Small intestine (tissue), 7 donors: ENCODE measurements around the gene LRMDA. TPM values are rescaled to one million over a fixed set of nuclear protein-coding genes. Genes with fewer than 3 reads are reported as not detected.
"Not testable (repeated sequence)": the region's sequence is repeated elsewhere in the genome, so short reads cannot be mapped to it uniquely, and the experiment has no call there.

ENCODE experiments used
- DNase-seq, 2 donors: peaks; one replicate each; pipeline versions ENCODE4 v3.0.0 to v3.0.0-alpha.2; 2013
- FAIRE-seq: peaks from 2 replicates; lab custom pipeline; 2012; peaks lifted over from hg19 to GRCh38; lab: Jason Lieb, UNC
- H3K27ac ChIP-seq, 3 donors: one replicate each; pipeline ENCODE4 v1.5.1; 2013; ENCODE audit warnings: low read length in 2 of 3, mild to moderate bottlenecking in 2 of 3, control low read depth in 1 of 3, inconsistent platforms in 1 of 3, low read depth in 1 of 3, moderate library complexity in 1 of 3
- H3K27me3 ChIP-seq, 3 donors: one replicate each; pipeline ENCODE4 v1.6.1; 2013; ENCODE audit warnings: low read length in 3 of 3, inconsistent platforms in 1 of 3; ENCODE audit not compliant: control insufficient read depth in 3 of 3, insufficient read depth in 3 of 3
- H3K36me3 ChIP-seq, 3 donors: one replicate each; pipeline ENCODE4 v1.6.1; 2013; ENCODE audit warnings: low read length in 3 of 3, inconsistent platforms in 1 of 3, low read depth in 1 of 3, mild to moderate bottlenecking in 1 of 3, moderate library complexity in 1 of 3; ENCODE audit not compliant: control insufficient read depth in 3 of 3, insufficient read depth in 2 of 3
- H3K4me1 ChIP-seq, 3 donors: one replicate each; pipeline ENCODE4 v1.6.1; 2013; ENCODE audit warnings: low read length in 2 of 3, inconsistent platforms in 1 of 3, low read depth in 1 of 3, mild to moderate bottlenecking in 1 of 3, moderate library complexity in 1 of 3; ENCODE audit not compliant: control insufficient read depth in 3 of 3, insufficient read depth in 2 of 3
- H3K4me3 ChIP-seq, 3 donors: one replicate each; pipeline ENCODE4 v1.5.1; 2013; ENCODE audit warnings: low read length in 3 of 3, control low read depth in 1 of 3, inconsistent platforms in 1 of 3, low read depth in 1 of 3, mild to moderate bottlenecking in 1 of 3, moderate library complexity in 1 of 3
- H3K9me3 ChIP-seq, 2 donors: one replicate each; pipeline ENCODE4 v1.6.1; 2013; ENCODE audit warnings: low read depth in 1 of 2, low read length in 1 of 2; ENCODE audit not compliant: control insufficient read depth in 2 of 2, insufficient read depth in 1 of 2
- WGBS, 3 donors: extraction: QIAGEN DNeasy Blood & Tissue Kit; methylation state at CpG; one replicate each; pipeline ENCODE4 v1.1.7; 2013; 5-methylcytosine and 5-hydroxymethylcytosine counted together
- polyA plus RNA-seq, 4 donors: library from polyadenylated mRNA; stranded (reverse) in 3 of 4; unstranded in 1 of 4; fragments of 200-250 nt in 3 of 4; fragments of 120-200 nt in 1 of 4; gene quantifications; one replicate each; pipeline versions ENCODE4 v1.2.1 to v1.2.3, GENCODE V29; 2013
- donor health status: healthy with polysubstance abuse.
- donor health status: control.
- donor health status: control.
- donor health status: Bipolar disorder and iron deficiency.
- donor health status: healthy.

Gene LRMDA
- polyA plus RNA-seq, 4 donors, result 5.6 to 16.2 (median 6.0) TPM; not detected in 1

GRCh38 chr10:76051007-76051936 lies 619.8 kb downstream of the LRMDA start:
- WGBS, 3 donors, result 14 to 53% (median 31%) methylated on average over 12 of the region's 12 CpGs
- H3K4me1 ChIP-seq, result peaks cover 0 to 6% (median 5%) of the 10 kb centered on the region in 3 donors
- no peaks in the 10 kb centered on the region for H3K36me3 ChIP-seq
- no peak overlapping the region for H3K4me3 ChIP-seq
- peak overlapping the region in 1 of 3 donors; percentile 38 for H3K27ac ChIP-seq
- no peaks in the 10 kb centered on the region for H3K27me3 ChIP-seq
- FAIRE-seq, result no peak
- H3K9me3 ChIP-seq, result peaks cover 0 to 13% of the 10 kb centered on the region in 2 donors
- DNase-seq, result peak; percentile 57 to 65

GRCh38 chr10:76052682-76053503 lies 621.5 kb downstream of the LRMDA start:
- Histone ChIP-seq H3K27ac (no peak overlapping the region), H3K9me3 (peaks cover 0 to 22% of the 10 kb centered on the region in 2 donors), H3K36me3 (no peaks in the 10 kb centered on the region), H3K27me3 (no peaks in the 10 kb centered on the region), H3K4me3 (no peak overlapping the region), H3K4me1 (peaks cover 0 to 6% (median 5%) of the 10 kb centered on the region in 3 donors)
- FAIRE-seq (no peak), DNase-seq (no peak)
- 36 to 63% (median 56%) methylated on average over 9 of the region's 9 CpGs for WGBS, 3 donors

- Histone ChIP-seq H3K4me1 (peaks cover 0 to 6% (median 2%) of the 10 kb centered on the region in 3 donors), H3K36me3 (no peaks in the 10 kb centered on the region), H3K9me3 (peaks cover 0 to 22% of the 10 kb centered on the region in 2 donors), H3K4me3 (no peak overlapping the region), H3K27ac (no peak overlapping the region), H3K27me3 (no peaks in the 10 kb centered on the region)
- DNase-seq (no peak), FAIRE-seq (no peak)
- WGBS, 3 donors, result 81 to 90% (median 88%) methylated on average over 3 of the region's 3 CpGs
These were observed 624.0 kb downstream of the LRMDA start for GRCh38 chr10:76055466-76055865.

- H3K4me1 ChIP-seq, result peaks cover 0 to 3% (median 0%) of the 10 kb centered on the region in 3 donors
- H3K27ac ChIP-seq, result no peak overlapping the region
- WGBS, 3 donors, result 81 to 100% (median 90%) methylated on average over 1 of the region's 1 CpG
These were observed 624.5 kb downstream of the LRMDA start for GRCh38 chr10:76055963-76056362.

GRCh38 chr10:76060993-76061392 lies 629.6 kb downstream of the LRMDA start:
- H3K36me3 ChIP-seq, FAIRE-seq, H3K27ac ChIP-seq, H3K27me3 ChIP-seq, H3K4me3 ChIP-seq, H3K4me1 ChIP-seq, DNase-seq: not testable (repeated sequence)
- 91 to 96% (median 92%) methylated on average over 2 of the region's 2 CpGs for WGBS, 3 donors
- peaks cover 0 to 11% of the 10 kb centered on the region in 2 donors for H3K9me3 ChIP-seq

More at GRCh38 chr10:76055963-76056362, 624.5 kb downstream of the LRMDA start:
- no peak for DNase-seq
- Histone ChIP-seq H3K27me3 (no peaks in the 10 kb centered on the region), H3K9me3 (peaks cover 0 to 22% of the 10 kb centered on the region in 2 donors), H3K36me3 (no peaks in the 10 kb centered on the region), H3K4me3 (no peak overlapping the region)
- no peak for FAIRE-seq

GRCh38 chr10:76066457-76066856 lies 635.0 kb downstream of the LRMDA start:
- Histone ChIP-seq H3K4me3 (no peak overlapping the region), H3K27ac (no peak overlapping the region), H3K4me1 (no peaks in the 10 kb centered on the region), H3K9me3 (no peaks in the 10 kb centered on the region), H3K27me3 (no peaks in the 10 kb centered on the region), H3K36me3 (no peaks in the 10 kb centered on the region)
- DNase-seq (no peak), FAIRE-seq (no peak)
- WGBS, 3 donors, result 80 to 90% (median 82%) methylated on average over 1 of the region's 1 CpG

- H3K27ac ChIP-seq, result no peak overlapping the region
- no peak overlapping the region for H3K4me3 ChIP-seq
- WGBS, 3 donors, result 88 to 97% (median 95%) methylated on average over 3 of the region's 3 CpGs
- FAIRE-seq, result no peak
- no peaks in the 10 kb centered on the region for H3K9me3 ChIP-seq
- H3K27me3 ChIP-seq, result no peaks in the 10 kb centered on the region
- no peaks in the 10 kb centered on the region for H3K36me3 ChIP-seq
- H3K4me1 ChIP-seq, result no peaks in the 10 kb centered on the region
- DNase-seq, result no peak
These were observed 636.0 kb downstream of the LRMDA start for GRCh38 chr10:76067447-76067846.

GRCh38 chr10:76068856-76069255 lies 637.4 kb downstream of the LRMDA start:
- WGBS, 3 donors, result 89 to 96% (median 94%) methylated on average over 3 of the region's 3 CpGs
- Histone ChIP-seq H3K4me1 (no peaks in the 10 kb centered on the region), H3K9me3 (no peaks in the 10 kb centered on the region), H3K27me3 (no peaks in the 10 kb centered on the region), H3K4me3 (no peak overlapping the region), H3K27ac (no peak overlapping the region), H3K36me3 (no peaks in the 10 kb centered on the region)
- FAIRE-seq, result no peak
- no peak for DNase-seq
